ENCODE results near the gene TNIP3.
"Not testable (repeated sequence)": the region's sequence is repeated elsewhere in the genome, so short reads cannot be mapped to it uniquely, and the experiment has no call there.

The TNIP3 gene

DNA sequence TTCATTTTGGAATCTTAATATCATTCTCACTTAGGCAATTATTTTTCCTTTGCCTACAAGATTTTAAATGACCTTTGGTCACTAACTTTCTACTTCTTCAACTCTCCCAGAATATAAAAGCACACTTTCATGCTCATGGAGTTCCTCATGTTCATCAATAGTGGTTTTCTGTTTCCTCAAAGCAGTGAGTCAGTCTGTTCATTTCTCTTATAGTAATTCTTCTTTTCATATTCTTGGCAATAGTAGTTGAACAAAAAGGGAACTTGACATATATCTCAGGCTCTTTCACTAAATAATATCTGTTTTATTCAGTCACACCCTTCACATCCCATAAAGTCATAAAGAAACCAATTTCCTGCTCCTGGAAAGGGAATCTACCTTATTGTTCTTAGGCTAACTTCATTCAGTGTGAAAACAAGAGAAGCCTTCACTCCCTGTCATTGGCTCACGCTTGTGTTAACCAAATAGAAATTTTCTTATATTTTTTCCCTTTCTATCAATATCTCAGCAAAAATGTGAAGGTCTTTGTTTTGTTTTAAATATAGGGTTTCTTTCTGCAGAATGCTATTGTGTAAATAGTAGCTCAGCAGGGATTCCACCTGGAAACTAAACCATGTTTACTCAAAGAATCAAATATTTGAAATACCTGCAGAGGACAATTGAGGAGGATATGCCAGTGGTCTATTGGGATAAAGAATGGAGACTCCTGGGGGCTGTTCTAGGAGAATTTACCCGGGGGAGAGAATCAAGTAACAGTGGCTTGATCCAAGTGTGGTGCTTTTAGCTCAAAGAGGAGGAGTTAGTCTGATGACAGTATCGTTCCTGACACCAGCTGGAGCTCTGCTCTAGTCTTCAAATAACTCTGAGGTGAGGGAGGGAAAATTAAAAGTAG, 13.4 kb upstream of the TNIP3 start:
- DNase-seq, result peak; percentile 19

DNA sequence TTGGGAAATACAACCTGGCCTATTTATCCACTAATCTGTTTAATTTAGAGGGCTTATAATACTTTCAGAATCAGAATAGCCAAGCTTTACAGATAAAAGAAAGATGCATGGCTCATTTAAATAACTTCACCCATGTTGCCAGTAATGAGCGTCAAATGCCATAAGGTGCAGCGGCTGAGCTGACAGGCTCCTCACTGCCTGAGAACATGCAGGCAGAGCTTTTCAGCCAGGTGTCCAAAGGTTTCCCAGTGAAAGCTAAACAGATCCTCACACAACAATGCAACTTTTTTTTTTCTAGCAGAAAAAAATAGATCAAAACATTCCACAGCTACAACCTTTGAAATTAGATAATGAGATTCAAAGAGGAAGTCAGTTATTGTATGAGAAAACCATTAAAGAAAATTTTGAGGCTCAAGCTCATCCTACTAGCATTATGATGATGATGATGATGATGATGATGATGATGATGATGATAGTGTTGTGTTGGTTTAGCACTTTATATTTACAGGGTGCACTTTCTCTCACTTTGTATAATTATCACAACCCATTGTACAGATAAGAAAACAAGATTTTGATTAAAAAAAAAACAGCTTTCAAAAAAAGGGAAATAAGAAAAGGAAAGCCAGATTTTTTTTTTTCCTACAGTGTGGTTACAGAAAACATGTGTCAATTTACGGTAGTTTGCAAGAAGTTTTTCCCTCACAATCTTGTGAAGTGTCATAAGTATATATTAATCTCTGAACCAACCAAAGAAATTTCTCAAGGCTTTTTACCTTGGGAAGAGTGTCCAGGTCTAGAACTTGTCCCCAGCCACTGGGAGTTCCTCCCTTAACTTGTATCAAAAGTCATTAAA, 12.2 kb upstream of the TNIP3 start:
- no peak for DNase-seq

DNA sequence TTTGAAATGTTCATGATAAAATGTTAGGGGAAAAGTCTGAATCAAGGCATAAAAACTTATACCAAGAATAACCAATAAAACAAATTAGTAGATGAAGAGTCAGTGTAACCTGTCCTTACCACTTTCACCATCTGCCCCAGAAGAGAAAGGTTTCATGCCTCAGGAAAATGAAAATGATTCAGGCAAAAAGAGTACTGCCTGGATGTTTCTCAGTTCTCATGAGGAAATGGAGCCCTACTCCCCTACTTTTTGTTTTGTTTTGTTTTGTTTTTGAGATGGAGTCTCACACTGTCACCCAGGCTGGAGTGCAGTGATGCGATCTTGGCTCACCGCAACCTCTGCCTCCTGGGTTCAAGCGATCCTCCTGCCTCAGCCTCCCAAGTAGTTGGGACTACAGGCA, 7.4 kb upstream of the TNIP3 start:
- DNase-seq, result not testable (repeated sequence)

DNA sequence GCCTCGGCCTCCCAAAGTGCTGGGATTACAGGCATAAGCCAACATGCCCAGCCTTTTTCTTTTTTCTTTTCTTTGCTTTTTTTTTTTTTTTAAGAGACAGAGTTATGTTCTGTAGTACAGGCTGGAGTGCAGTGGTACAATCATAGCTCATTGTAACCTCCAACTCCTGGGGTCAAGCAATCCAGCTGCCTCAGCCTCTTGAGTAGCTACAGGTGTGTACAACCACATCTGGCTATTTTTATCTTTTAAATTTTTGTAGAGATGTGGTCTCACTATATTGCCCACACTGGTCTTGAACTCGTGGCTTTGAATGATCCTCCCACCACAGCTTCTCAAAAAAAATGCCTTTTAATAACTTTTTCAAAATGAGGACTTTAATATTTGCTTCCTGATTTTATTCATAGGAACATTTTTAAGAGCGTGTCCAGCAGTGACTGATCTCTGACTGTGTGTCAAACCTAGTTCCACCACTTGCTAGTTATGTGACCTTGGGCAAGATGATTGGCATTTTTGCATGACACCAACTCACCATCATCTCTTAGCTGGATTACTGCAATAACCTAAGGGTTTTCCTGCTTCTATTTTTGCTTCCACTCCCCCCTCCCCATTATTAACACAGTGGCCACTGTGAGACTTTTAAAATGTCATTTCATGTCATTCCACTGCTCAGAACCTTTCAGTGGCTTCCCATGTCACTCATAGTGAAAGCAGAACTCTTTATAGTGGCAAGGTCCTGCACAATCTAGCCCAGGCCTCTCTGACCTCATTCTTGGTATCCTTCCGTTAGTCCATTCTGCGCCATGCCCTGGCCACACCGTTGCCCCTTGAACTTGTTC, 4.5 kb upstream of the TNIP3 start:
- no peak for DNase-seq

DNA sequence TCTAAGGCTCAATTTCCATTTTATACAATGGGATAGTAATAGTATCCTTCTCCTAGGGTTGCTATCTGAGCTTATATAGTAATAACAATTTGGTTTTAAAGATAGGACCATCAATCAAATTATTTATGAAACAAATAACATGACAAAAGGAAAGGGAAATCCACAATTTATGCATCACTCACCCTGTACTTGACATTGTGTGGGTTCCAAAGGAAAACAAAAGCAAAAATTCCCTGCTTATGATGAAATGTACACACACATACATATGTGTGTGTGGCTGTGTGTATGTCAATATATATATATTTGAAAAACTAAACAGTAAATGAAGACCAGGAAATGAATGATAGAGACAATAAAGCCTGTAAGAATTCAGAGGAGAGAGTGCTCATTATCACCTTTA, 2.9 kb upstream of the TNIP3 start:
- peak; percentile 4 for DNase-seq

DNA sequence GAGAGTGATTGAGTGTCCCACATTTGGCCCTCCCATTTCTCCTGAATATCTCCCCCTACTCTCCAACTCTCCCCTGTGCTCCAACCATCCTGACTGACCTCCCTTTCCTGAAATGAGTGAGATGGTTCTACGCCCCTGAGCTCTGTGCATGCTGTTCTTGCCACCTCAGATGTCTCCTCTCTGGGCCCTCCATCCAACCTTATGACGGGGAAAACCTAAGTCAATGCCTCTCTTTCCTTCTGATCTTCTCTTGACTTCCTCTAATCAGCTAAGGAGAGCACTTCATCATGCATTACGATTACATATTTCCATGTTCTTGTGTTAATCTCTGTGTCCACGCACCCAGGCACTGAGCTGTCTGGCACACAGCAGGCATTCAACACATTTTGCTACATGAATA, 1.1 kb upstream of the TNIP3 start:
- no peak for DNase-seq

DNA sequence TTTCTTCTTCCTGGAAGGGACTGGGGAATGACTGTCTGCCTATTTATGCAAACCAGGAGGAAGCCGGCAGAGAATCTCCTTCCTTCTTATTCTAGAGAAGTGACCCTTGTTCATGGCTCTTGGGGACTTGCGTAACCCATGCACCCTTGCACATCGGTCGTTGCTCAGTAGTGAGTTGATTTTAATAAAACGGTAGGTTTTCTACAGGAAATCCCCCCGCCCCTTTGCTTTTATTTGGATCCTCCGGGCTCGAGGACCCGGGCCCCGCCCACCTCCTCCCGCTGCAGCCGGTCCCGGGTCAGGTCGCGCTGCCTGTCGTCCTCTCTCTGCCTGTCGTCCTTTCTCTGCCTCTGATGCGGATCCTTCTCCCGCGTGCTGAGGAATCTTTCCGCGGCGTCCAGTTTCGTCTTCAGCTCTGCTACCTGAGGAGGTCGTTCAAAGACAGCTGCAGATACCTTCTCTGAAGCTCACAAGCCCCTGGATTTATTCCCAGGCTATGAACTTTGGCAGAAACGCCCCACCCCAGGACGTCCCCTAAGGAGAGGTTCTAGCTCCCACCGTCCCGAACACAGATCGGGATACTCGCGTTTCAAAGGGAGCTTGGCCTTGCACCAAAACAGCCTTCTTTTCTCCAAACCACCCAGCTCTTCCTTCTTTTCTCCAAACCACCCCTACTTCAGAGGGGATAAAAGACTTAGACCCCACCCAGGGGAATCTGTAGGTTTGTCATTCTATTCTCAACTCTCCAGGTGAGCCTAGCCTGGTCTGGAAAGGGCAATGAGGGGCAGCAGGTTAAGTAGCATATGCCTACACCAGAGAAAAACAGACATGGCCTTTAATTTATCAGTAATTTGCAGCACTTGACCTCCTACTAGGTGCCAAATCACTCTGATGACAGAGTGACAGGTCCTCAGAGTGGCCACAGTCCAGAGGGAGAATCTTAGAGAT, 7.0 kb downstream of the TNIP3 start:
- peak; percentile 63 for DNase-seq

DNA sequence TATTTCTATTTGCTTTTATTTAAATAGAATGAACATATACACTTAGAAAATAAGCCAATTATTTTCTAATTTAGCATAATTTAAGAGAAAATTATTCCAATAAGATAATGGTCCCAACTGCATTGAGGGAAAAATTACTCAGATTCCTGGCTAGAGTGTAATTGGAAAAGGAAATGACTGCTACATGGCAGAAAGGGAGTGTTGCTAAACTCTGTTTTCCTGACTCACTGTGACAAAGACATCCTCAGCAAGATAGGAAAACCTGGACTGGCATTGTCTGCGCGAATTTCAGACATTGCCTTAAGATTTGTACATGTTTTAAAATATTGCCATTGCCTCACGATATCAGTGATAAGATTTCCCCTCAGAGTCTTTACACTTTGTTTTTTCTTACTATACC, 8.2 kb downstream of the TNIP3 start:
- DNase-seq, result peak; percentile 32

DNA sequence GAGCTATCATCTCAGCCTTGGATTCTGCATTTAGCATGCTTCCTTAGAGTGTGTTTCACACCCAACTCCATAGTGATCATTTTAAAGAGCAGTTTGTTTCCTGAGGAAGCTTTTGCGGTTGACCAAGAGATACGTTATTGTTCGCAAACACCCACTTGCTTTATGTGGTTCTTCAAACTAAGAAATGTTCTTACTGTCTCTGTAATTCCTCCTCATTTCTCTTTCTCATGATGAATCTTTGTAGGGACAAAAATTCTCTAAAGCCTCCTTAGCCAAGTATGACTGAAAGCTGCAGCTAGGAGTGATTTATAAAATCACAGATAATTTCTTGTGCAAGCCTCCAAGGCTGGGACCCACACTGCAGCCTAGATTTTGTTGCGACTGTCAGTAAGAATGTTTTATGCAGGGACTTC, 10.0 kb downstream of the TNIP3 start:
- DNase-seq, result no peak

DNA sequence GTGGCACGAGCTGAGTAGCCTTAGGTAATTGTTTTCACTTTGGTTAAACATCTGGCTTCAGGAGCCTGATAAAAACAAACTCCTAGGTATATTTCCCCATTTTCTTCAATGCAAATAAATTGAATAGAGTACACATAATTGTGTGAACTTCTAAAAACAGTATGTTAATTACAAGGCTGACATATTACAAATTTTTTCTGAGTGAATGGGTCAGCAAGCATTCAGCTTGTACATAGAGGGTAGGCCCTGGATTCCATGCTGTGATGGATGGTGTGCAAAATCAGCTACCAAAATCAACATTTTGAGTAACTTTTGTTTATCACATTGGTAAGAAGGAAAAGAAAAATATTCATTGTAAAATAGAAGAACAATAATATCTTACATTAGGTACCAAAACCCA, 12.2 kb downstream of the TNIP3 start:
- no peak for DNase-seq

DNA sequence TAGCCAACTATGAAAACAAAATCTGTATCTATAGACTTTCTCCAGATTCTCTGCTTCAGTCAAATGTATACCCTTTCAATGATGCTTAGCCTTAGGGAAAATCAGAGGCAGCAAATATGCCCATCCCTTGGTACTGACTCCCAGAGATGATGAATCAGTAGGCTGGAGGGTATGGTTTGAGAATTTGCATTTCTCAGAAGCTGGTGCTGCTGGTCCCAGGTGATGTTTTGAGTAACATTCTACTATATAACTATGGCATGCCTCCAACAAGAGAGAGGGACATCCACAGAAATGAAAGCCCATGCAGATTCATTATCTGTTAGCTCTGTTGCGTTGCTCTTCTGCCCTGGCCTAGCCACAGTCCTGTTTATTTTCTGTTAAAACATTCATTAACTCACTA, 13.6 kb downstream of the TNIP3 start:
- DNase-seq, result no peak

DNA sequence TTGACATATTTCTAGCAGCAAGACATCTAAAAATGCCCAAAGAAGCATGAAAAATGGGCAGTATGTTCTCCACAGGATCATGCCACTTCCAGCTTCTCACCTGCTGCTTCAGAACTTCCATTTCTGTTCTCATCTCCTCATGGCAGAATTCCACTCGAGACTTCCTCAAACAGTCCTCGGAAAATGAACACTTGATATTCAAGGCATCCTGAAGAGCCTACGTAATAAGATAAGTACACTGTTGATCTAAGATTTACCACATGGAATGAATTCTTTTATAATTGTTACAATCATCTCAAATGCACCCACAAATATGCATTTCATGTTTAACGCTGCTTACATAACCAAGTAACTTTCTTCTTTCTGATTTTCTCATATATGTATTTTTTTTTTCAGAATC, 14.1 kb downstream of the TNIP3 start:
- no peak for DNase-seq

DNA sequence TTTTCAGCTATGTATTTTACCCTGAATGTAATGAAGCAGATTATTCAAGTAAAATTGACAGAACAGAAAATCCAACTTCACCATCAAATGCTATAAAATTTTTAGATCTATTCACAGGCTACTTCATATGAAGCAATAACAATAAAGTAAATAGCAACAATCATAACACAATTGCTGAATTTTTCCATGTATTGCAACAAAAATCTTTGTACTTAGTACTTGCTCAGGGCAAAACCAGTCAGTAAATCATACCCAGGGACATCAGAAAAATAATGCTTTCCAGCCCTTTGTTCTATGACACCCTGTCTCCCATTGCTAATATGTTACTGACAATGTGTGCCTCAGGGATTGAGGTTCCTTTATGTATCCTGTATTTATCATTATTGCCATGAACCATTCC, 15.5 kb downstream of the TNIP3 start:
- DNase-seq, result no peak

DNA sequence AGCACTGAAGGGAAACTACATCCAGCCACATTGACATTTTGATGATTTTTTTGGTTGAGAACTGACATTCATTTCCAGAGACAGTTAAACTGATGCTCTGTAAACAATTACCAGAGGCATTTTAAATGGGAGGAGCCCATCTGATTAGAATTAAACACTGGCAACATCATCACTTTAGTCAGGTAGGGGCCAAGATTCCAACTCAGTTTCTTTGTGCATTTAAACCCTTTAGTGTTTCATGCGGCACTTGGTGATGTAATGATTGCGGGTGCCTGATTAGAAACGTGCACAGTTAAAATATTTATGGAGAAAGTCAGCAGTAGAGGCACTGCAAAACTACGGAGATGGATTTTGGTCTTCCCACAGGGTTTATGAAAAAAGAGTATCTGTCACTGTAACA, 16.1 kb downstream of the TNIP3 start:
- DNase-seq, result no peak

DNA sequence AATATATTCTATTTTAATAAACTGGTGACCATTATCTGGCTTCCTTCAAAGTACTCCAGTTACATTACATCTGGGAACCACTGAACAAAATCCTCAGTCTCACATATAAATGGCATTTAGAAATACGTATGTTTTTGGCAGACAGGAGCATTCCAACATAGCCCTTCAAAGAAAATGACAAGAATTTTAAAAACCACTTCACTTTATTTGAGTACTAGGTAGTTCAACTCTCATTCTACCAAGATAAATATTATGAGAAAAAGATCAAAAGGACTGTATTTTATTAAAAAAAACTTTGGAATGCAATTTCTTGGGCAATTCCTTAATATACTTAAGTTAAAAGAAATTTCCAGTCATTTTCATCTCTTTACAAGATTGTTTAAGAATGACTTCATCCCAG, 17.6 kb downstream of the TNIP3 start:
- DNase-seq, result no peak

DNA sequence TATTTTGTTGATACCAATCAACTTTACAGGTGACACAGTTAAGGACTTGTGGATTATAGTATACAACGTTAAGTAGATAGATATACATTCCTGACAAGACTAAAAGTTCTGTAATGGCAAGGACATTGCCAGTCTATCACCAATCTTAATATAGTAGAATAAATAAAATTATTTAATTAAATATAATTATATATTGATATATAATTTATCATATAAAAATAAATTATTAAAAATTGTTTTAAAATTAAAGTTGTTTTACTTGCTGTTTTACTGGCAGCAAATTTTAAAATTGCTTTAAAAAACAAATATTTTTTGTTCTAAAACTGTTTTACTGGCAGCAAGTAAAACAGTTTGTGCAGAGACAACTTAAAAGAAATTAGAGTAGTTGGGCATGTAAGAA, 18.7 kb downstream of the TNIP3 start:
- DNase-seq, result no peak

DNA sequence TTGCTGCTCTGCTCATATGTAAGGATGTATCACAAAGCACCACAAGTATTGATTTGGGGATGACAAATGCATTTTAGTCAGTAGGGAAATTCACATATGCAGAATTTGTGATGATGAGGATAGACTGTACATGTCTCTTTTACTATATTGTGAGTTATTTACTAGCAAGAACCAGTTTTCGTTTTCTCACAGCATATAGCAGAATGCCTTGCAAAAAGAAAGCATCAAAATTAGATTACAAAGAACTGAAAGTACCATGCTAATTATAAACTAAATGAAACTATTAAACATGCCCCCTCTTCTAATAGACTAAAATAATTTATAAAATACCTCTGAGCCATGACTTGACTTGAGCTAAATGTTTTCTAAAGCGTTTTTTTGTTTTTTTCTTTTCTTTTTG, 20.1 kb downstream of the TNIP3 start:
- DNase-seq, result no peak

DNA sequence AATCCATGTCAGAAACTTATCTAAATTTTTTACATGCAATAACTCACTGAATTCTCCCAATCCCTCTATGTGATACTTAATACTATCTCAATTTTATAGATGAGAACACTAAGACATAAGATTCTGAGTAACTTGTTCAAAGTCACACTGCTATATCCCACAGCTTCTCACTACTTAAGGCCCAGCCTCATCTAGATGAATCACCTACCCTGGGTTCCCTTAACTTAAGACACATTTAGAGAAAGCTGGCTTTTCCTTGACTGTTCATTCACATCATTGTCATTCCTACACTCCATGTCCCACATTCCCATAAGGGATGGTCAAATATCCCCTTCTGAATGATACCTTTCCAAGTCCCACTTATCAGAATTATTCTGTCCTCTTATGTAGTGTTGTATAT, 21.0 kb downstream of the TNIP3 start:
- DNase-seq, result no peak

DNA sequence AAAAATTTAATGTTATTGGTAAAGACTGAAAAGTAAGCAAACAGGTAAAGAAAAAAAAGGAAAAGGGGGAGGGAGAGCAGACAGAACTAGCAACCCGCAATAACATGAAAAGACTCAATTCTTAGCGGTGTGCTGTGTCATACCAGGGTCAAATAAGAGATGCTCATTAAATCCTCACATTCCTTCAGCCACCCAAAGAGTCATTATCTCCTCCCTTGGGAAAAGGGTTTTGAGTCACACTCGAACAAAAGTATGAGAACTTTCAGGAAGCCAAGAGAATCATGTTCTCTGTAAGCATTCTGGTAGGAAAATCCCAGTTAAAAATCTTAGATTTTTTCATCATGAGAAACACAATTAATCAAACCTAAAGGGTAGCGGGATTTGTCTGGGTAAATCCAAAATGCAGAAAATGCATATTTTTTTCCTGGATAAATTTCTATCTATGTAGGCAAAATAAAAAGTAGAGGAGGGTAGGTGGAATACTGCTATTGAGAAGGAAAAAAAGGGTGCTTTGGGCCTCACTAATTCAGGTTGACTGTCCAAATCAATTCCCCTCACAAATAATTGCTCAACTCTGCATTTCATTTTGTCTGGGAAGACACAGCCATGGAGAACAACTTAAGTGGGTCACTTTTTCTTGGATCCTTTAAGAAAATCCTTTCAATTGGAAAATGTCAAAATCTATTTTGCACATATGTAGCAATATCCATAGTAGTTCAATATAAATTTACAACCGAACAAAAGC, 23.2 kb downstream of the TNIP3 start:
- no peak for DNase-seq

DNA sequence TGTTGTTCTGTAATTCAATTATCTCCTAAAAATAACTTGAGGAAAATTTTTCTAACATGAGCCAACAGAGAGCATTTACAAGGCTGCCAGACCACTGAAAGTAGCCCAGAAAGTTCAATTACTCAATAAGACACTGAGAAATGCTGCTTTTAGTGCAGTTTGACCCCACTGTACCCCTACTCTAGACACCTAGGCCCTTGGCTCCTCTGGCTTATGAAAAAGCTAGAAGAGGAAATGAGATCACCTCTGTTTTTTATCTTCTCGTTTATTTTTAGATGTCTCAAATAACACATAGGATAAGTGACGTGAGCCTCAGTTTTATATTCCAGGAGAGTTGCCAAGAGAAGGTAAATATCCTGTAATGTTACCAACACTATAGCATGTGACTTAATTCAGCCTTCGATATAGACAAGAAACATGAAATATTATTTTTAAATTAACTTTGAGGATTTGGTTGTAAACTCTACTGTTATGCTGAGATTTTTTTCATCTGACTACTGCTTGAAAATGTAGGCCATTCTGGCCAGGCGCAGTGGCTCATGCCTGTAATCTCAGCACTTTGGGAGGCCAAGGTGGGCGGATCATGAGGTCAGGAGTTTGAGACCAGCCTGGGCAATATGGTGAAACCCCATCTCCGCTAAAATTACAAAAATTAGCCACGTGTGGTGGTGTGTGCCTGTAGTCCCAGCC, 24.4 kb downstream of the TNIP3 start:
- DNase-seq, result peak; percentile 68
